DMS53 (cell line): ENCODE measurements around the gene ADM.

Source experiments
- DNase-seq: peaks from one replicate; lab custom pipeline; 2025; lab: John Stamatoyannopoulos, UW

ADM gene

DNA sequence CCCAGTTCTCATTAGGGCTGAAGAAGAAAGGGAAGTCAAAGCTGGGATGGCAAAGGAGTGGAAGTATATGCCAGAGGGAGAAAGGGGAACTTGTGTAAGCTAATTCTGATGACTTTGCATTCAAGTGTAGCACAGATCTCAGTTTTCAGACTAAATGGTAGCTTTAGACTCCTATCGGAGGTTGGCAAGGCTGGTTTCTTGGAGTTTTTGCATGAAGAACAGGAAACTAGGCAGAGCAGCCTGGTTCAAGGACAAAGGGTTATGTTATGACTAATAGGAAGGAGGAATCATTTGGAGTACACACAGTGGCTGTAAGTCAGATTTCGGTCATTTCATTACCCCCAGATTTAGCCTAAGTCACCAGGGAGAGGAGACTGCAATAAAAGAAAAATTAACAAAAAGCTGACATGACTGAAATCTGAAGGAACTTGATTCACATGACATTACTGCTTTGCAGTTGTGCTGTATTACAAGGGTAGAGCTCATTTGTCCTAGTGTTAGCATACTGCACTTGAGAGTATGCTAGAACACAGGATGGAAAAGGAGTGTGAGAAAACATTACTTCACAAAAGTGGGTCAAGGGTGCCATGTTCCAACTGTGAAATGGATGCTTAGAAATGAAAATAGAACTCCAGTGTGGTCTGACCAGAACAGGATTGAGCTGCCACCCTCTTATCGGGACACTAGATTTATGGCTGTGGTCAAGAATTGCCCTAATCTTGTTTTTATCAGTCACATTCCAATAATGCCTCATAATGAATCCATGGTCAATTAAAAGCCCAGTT, 23.6 kb downstream of the ADM start:
- peak; percentile 37 for DNase-seq

DNA sequence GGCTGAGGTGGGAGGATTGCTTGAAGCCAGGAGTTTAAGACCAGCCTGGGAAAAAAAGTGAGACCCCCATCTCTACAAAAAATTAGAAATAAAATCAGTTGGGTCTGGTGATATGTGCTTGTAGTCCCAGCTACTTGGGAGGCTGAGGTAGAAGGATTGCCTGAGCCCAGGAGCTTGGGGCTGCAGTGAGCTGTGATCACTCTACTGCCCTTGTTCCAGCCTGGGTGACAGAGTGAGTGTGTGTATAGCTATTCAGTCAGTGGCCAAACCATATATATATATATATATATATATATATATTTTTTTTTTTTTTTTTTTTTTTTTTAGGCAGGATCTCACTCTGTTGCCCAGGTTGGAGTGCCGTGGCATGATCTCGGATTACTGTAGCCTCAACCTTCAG, 24.5 kb downstream of the ADM start:
- no peak for DNase-seq

DNA sequence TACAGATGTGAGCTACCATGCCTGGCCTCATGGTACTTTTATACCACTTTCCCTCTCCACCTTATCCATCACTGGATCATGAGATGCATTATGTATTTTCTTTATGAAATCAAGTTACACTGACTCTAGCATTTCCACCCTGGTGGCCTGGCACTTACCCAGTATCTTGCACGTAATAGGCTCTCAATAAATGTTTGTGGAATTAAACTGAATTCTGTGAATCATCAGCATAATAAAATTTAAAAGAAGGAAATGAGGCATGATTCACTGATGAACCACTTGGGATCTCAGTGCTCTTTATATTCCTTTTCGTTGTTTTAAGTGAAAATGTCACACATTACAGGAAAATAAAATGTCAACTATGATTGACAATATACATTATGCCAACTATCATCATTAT, 25.1 kb downstream of the ADM start:
- DNase-seq = no peak

DNA sequence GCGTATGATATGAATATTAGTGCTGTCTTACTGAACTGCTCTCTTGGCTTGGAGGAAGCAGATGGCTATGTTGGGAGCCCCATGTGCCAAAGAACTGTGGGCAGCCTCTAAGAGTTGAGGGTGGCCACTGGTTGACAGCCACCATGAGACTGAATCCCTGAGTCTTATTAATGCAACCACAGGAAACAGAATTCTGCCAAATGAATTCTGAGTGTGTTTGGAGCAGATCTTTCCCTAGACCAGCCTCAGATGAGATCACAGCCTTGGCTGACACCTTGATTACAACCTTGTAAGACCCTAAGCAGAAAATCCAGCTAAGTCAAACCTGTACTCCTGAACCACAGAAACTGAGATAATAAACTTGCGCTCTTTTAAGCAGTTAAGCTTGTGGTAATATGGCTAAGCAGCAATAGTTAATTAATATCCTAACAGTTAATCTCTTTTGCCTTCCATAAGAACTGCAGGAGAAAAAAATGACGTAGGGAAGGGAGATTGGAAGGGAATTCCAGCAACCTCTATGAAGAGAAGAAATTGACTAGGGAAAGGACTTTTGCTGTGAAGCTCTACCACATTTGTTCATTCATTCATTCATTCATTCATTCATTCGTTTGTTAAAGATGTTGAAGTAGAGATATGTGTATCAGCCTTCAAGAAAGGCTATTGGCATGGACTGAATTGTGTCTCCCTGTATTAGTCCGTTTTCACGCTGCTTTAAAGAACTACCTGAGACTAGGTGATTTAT, 26.8 kb downstream of the ADM start:
- DNase-seq = no peak

DNA sequence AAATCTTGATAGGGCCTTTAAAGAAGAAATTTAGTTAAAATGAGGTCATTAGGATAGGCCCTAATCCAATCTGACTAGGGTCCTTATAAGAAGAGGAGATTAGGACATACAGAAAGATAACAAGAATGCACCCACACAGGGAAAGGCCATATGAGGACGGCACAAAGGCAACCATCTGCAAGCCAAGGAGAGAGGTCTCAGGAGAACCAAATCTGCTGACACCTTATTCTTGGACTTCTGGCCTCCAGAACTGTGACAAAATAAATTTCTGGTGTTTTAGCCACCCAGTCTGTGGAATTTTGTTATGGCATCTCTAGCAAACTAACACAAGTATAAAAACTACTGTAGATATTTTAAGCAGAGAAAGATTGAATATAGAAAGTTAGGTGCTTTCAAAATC, 28.6 kb downstream of the ADM start:
- DNase-seq = no peak

DNA sequence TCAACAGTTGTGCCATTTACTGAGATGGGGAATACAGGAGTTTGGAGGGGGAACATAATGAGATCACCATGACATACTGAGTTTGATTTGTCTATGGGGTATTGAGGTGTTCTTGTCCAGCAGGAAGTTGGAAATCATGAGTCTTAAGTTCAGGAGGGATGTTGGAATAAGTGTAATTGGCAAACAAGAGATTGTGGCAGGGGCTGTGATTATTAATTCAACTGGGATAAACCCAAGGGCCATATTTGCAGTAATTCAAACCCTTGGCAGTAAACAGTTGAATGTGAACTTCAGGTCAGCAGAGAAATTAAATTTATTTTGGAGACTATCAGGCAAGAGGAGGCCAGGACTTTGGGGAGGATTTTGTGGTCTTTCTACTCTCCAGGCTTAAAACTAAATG, 33.4 kb downstream of the ADM start:
- no peak for DNase-seq

DNA sequence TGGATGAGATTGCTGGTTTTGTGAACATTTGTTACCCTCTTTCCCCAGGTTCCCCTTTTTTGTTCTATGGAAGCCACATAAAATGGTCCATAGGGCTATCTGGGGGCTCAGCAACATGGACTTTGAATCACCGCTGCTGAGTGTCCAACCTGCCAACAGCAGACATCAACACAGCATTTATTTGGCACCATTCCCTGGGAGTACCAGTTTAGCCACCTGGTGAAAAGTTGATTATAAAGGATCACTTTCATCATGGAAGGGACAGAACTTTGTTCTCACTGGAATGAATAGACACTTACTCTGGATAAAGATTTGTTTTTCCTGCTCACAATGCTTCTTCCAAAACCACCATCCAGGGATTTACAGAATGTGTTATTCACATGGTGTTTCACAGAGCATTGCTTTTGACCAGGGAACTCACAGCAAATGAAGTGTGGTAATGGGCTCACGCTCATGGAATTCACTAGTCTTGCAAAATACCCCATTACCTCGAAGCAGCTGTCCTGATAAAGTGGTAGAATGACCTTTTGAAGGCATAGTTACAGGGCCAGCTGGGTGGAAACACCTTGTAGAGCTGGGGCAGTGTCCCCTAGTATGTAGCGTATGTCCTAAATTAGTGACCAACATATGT, 43.9 kb downstream of the ADM start:
- DNase-seq = peak; percentile 50

DNA sequence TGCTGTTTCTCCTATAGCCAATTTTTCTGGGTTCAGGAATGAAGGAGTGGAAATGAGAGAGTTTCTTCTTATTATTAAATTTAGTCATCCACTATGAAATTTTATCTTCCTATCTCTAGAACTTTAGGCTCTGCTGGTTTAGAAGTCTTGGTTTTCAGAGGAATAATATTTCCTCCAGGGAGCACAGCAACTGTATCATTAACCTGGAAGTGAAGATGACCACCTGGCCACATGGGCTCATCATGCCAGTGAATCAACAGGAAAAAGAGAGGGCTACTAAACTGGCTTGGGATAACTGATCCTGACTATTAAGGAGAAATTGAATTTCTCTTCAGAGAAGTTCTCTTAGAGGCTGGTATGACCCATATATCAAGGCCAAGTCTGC, 44.4 kb downstream of the ADM start:
- DNase-seq = peak; percentile 67

DNA sequence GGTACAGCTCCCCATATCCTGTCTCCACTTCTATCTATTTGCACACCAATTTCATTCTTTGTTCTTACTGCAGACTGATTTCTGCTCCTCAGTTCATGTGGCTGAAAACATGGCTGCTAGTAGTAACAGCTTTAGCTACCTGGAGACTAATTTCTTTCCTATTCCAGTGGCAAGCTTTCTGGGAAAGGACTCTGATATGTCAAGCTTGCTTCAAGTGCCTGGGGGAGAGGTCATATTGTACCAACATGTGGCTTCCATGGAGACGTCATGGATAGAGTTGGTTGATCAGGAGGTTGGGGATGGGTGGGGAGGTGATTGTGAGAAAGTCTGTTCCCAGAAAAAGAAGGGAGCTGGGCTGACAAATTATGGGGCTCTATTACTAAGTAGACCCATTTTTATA, 44.9 kb downstream of the ADM start:
- DNase-seq = peak; percentile 74

DNA sequence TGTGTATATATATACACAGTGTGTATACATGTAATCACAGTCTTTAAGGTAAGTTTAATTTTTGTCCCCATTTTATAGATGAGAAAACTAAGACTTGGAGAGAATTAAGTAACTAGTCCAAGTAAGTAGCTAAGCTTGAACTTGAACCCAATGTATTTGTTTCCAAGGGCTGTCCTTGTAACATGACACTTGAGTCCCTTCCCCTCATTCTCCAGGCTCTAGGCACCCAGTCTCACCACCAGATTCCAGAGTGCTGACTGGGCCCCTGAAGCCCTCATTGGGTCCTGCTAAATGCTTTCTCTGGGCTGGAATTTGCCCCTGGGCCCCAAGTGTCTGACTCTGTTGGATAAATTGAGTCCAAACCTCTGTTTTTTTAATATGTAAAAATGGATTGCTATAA, 45.5 kb downstream of the ADM start:
- DNase-seq = peak; percentile 53

DNA sequence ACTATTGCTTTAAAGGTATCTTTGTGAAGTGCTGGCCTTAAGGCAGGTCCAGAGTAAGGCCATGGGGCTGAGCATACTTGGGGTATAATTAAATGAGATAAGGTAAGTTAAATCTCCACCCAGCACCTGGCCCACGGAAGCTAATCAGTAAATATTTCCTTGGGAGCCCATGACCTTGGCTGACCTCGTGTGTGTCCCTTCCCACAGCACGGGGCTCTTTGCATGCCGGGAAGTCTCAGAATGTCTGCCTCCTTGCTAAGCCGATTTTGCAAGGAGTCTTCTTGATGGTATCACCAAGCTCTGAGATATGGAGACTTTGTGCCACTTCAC, 46.5 kb downstream of the ADM start:
- DNase-seq = no peak

DNA sequence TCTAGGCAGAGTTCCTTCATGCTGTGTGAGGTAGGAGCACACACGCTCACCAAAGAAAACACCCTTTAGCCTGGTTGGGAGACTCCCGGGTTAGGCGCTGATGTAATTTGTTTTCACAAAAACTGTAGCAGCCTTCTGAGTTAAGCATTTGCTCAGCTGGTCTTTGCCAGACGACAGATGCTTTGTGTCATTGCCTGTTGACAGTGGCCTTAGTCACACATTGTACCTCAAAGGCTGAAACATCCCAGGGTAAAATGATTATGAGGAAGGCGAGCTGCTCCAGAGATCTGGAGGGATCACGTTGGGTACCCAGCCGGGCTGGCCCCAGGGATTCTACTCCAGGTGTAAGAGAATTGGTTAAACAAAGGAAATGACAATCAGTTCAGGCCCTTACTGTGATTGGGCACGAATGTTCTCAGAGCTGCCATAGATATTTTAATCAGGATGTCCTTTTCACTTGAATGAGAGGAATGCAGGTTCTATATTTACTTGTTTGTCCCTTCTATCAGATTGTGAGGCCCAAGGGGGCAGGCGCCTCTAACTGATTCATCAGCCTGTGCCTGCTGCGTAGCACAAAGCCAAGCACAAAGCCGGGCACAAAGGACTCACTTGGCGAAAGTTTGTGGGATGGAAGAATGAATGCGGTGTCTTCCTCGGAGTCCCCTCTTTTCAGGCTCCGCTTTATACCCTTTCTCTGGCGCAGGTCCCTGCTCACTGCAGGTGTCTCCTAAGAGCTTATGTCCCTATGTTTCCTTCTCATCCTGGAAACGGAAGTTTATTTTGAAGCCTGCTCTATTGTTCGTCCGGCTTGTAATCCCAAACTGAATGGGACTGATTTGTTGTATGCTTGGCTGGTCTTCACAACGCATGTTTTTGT, 47.1 kb downstream of the ADM start:
- DNase-seq = peak; percentile 99

DNA sequence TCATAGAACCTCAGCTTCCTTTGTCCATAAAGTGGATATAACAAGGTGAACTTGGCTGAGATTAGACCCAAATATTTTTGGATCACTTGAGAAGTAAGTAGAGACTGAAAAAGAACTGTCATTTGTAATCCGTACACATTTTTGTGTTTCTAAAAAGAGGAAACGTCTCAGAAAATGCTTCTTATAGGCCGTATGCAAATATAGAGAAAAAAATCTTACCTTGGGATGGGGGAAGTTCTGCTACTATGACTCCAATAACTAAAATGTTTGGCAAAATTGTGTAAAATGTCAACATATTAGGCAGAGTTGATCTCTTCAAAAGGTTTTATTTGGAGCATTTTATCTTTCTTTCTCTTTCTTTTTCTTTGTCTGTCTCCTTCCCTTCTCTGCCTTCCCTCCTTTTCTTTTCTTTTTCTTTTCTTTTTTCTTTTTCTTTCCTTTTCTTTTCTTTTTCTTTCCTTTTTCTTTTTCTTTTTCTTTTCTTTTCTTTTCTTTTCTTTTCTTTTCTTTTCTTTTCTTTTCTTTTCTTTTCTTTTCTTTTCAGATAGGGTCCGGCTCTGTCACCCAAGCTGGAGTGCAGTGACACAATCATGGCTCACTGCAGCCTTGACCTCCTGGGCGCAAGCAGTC, 48.2 kb downstream of the ADM start:
- no peak for DNase-seq

DNA sequence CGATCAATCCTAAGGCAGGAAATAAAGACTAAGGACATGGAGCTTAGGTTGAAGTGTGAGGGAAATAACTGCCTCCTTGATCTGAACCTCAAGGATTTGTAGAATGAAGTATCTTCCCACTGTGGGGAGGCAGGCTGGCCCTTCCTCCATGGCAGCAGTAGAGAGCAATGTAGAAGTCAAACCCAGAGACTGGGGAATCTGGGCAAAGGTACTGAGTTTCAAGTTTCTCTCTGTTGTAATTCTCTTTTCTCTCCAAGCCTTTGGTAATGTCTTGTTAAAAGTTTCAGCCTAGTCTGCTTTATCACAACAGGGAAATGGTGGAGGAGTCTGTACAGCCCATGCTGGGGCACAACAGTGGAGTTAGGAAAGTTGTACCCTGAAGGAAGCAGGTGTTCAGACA, 49.5 kb downstream of the ADM start:
- DNase-seq = no peak

DNA sequence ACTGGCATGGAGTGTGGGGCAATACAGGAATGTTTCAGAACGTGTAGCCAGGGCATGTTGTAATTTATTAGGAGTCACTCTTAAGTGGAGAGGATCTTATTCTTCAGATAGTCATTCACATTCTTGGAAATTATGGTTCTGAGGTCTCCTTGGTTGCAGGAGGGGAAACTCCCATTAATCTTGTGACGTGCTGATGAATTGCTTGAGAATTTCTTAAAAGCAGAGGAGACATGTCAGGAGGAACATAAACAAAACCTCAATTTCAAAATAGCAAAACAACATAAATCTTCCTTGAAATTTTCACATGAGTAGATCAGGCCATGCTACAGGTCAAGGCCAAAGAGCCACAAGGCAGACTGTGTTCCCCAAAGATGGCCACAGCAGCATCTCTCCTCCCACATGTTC, 50.4 kb downstream of the ADM start:
- DNase-seq = no peak

DNA sequence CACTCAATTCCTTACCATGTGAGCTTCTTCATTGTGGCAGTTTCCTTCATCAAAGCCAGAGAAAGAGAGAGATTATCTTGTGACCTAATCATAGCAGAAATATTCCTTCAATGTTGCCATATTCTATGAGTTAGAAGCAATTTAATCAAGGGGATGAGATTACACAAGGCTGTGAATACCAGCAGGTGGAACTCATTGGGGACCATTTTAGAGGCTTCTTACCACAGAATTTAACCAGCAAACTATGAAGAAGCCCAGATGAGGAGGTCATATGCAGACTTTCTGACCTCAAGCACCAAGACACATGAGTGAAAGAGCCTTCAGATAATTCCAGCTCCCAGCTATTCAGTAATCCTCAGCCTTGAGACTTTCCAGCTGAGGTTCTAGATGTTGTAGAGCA, 51.3 kb downstream of the ADM start:
- DNase-seq = no peak
